Liver (tissue), 9 donors: ENCODE measurements around the gene SLC25A33. TPM values are rescaled to one million over a fixed set of nuclear protein-coding genes. Genes with fewer than 3 reads are reported as not detected.

ENCODE experiments used
- DNase-seq: peaks from one replicate; pipeline ENCODE4 v3.0.0-alpha.2; 2017; ENCODE audit warnings: low spot score
- H3K27ac ChIP-seq, 2 donors: one replicate each; pipeline ENCODE4 v1.7.0; 2013; ENCODE audit warnings: inconsistent platforms in 2 of 2, low read length in 2 of 2, control low read depth in 1 of 2, low read depth in 1 of 2, mild to moderate bottlenecking in 1 of 2
- H3K27me3 ChIP-seq, 4 donors: one replicate each; pipeline versions ENCODE4 v1.6.1 to v1.7.0; 2013; ENCODE audit warnings: low read length in 3 of 4, inconsistent platforms in 1 of 4, mild to moderate bottlenecking in 1 of 4, moderate library complexity in 1 of 4; ENCODE audit not compliant: control insufficient read depth in 4 of 4, insufficient read depth in 4 of 4
- H3K36me3 ChIP-seq, 4 donors: one replicate each; pipeline versions ENCODE4 v1.6.1 to v1.7.0; 2013; ENCODE audit warnings: low read length in 3 of 4, mild to moderate bottlenecking in 3 of 4, low read depth in 1 of 4, moderate library complexity in 1 of 4; ENCODE audit not compliant: control insufficient read depth in 4 of 4, insufficient read depth in 3 of 4
- H3K4me1 ChIP-seq, 4 donors: one replicate each; pipeline versions ENCODE4 v1.6.1 to v1.7.0; 2013; ENCODE audit warnings: low read length in 3 of 4, mild to moderate bottlenecking in 3 of 4, moderate library complexity in 1 of 4; ENCODE audit not compliant: control insufficient read depth in 4 of 4, insufficient read depth in 4 of 4
- H3K4me3 ChIP-seq, 3 donors: one replicate each; pipeline versions ENCODE4 v1.6.1 to v1.7.0; 2013; ENCODE audit warnings: low read length in 3 of 3, control low read depth in 1 of 3, low read depth in 1 of 3, mild to moderate bottlenecking in 1 of 3
- H3K9ac ChIP-seq, 2 donors: one replicate each; pipeline ENCODE4 v1.7.0; 2013; ENCODE audit warnings: low read length in 2 of 2, mild to moderate bottlenecking in 2 of 2, moderate library complexity in 2 of 2, control low read depth in 1 of 2, low read depth in 1 of 2
- H3K9me3 ChIP-seq, 4 donors: one replicate each; pipeline versions ENCODE4 v1.6.1 to v1.7.0; 2013; ENCODE audit warnings: low read length in 3 of 4; ENCODE audit not compliant: control insufficient read depth in 4 of 4
- GABPA ChIP-seq, 2 donors: IDR thresholded peaks in 1 of 2; conservative IDR thresholded peaks in 1 of 2; 2 replicates each; pipeline ENCODE4 v1.6.1; 2016; ENCODE audit warnings: antibody characterized with exemption in 2 of 2, mild to moderate bottlenecking in 1 of 2, moderate library complexity in 1 of 2
- HNF4A ChIP-seq, 2 donors: conservative IDR thresholded peaks; 2 replicates each; pipeline ENCODE4 v1.6.1; 2016; ENCODE audit warnings: antibody characterized with exemption in 2 of 2, mild to moderate bottlenecking in 2 of 2
- RXRA ChIP-seq, 2 donors: IDR thresholded peaks; 2 replicates each; pipeline ENCODE4 v1.6.1; 2017 to 2018; ENCODE audit warnings: antibody characterized with exemption in 2 of 2, mild to moderate bottlenecking in 1 of 2
- SP1 ChIP-seq: IDR thresholded peaks from 2 replicates; pipeline ENCODE4 v1.6.1; 2018; ENCODE audit warnings: antibody characterized with exemption, mild to moderate bottlenecking
- ZBTB33 ChIP-seq: IDR thresholded peaks from 2 replicates; pipeline ENCODE4 v1.6.1; 2016; ENCODE audit warnings: antibody characterized with exemption
- WGBS: extraction: QIAGEN DNeasy Blood & Tissue Kit; methylation state at CpG from one replicate; pipeline ENCODE4 v1.1.7; 2013; 5-methylcytosine and 5-hydroxymethylcytosine counted together
- polyA plus RNA-seq, 2 donors: library from polyadenylated mRNA; stranded (reverse) in 1 of 2; unstranded in 1 of 2; fragments of 200-250 nt in 1 of 2; fragments of >200 nt in 1 of 2; fragmentation: Nextera tagmentation in 1 of 2; extraction: Ambion mirVana in 1 of 2; gene quantifications; one replicate each; pipeline versions ENCODE4 v1.2.1 to v1.2.3, GENCODE V29; 2013 to 2015
- total RNA-seq, 2 donors: library from RNA; depleted of rRNA; stranded (reverse); fragments of >200 nt; gene quantifications; one replicate each; pipeline ENCODE4 v1.2.3, GENCODE V29; 2014
- TF ChIP-seq, protein P1 (sequence below): IDR thresholded peaks from 2 replicates; pipeline ENCODE4 v1.6.1; 2016; ENCODE audit warnings: antibody characterized with exemption
- donor health status: healthy.
- donor health status: healthy.
- donor health status: healthy.
- donor health status: healthy.
- donor health status: healthy.

The SLC25A33 gene
- total and polyA plus RNA-seq, 4 donors, result 6.9 to 19.1 (median 10.7) TPM

GRCh38 chr1:9591669-9592509, 52.6 kb downstream of the SLC25A33 start (continued):
- TF ChIP-seq GABPA (IDR thresholded peaks at IDR 0.05 in 1 of 2, conservative IDR thresholded peaks at IDR 0.05 in 1 of 2) (no peak), ZBTB33 (no peak)
- TF ChIP-seq, protein P1, sequence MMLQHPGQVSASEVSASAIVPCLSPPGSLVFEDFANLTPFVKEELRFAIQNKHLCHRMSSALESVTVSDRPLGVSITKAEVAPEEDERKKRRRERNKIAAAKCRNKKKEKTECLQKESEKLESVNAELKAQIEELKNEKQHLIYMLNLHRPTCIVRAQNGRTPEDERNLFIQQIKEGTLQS, result no peak

- TF ChIP-seq HNF4A (conservative IDR thresholded peaks at IDR 0.05), result no peak
- Histone ChIP-seq H3K9me3 (no peaks in the 10 kb centered on the region), H3K9ac (no peak overlapping the region), H3K4me3 (no peak overlapping the region), H3K27me3 (no peaks in the 10 kb centered on the region), H3K27ac (no peak overlapping the region), H3K4me1 (peaks cover 9 to 27% (median 14%) of the 10 kb centered on the region in 4 donors), H3K36me3 (peaks cover 0 to 2% (median 0%) of the 10 kb centered on the region in 4 donors)
- 90% methylated on average over 16 of the region's 16 CpGs for WGBS
- DNase-seq, result no peak
Observed at GRCh38 chr1:9592510-9593075, 53.3 kb downstream of the SLC25A33 start.

DNA sequence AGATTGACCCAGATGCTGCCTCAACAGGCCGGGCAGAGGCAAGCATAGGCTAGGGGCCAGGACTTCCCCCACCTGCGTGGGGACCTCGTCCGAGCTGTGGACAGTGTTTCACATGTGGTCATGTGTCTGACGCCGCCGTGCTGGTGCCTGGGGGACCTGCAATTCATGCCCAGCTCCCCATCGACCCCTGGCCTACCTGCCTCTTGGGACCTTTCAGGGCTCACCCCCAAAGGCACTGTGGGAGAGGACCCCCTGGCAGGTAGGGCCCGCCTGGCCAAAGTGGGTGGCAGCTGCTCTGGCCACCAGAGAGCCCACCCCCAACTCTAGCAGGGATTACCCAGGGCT, 53.9 kb downstream of the SLC25A33 start:
- peaks cover 9 to 26% (median 14%) of the 10 kb centered on the region in 4 donors for H3K4me1 ChIP-seq
- H3K36me3 ChIP-seq, result peaks cover 0 to 2% (median 0%) of the 10 kb centered on the region in 4 donors
- H3K27me3 ChIP-seq, result no peaks in the 10 kb centered on the region
- no peak for TF ChIP-seq RXRA (IDR thresholded peaks at IDR 0.05)
- TF ChIP-seq, protein P1, result no peak
- TF ChIP-seq SP1, result no peak
- H3K4me3 ChIP-seq, result no peak overlapping the region
- no peak overlapping the region for H3K27ac ChIP-seq
- no peak for DNase-seq
- WGBS, result 80% methylated on average over 9 of the region's 9 CpGs
- no peaks in the 10 kb centered on the region for H3K9me3 ChIP-seq
- no peak overlapping the region for H3K9ac ChIP-seq

- TF ChIP-seq HNF4A (conservative IDR thresholded peaks at IDR 0.05) (no peak), SP1 (peak; percentile 24)
- DNase-seq, result peak; percentile 72
- no peak overlapping the region for H3K4me3 ChIP-seq
- H3K27ac ChIP-seq, result no peak overlapping the region
- no peaks in the 10 kb centered on the region for H3K27me3 ChIP-seq
- peaks cover 9 to 24% (median 13%) of the 10 kb centered on the region in 4 donors for H3K4me1 ChIP-seq
- peaks cover 0 to 2% (median 0%) of the 10 kb centered on the region in 4 donors for H3K36me3 ChIP-seq
- H3K9ac ChIP-seq, result no peak overlapping the region
- 86% methylated on average over 25 of the region's 25 CpGs for WGBS
- H3K9me3 ChIP-seq, result no peaks in the 10 kb centered on the region
Observed at GRCh38 chr1:9593492-9594465, 54.5 kb downstream of the SLC25A33 start.
